A673 (cell line): ENCODE results near the gene GSTK1.

Experiments
- CTCF ChIP-seq: fragments of 300-800, 200-600 bp; sonication (generic); conservative IDR thresholded peaks from 2 replicates; pipeline ENCODE4 v1.5.1; 2017; ENCODE audit warnings: low read depth, mild to moderate bottlenecking, antibody characterized with exemption, low read length, moderate library complexity, mixed read lengths
- EZH2 ChIP-seq: fragments of 200-600 bp; sonication (generic); IDR thresholded peaks from 2 replicates; pipeline ENCODE4 v1.6.1; 2017; ENCODE audit warnings: borderline replicate concordance, low read depth, mild to moderate bottlenecking, mixed read lengths, antibody characterized with exemption, low read length; ENCODE audit not compliant: poor library complexity, severe bottlenecking

- TF ChIP-seq EZH2 (no peak), CTCF (peak; percentile 100)
Measured at GRCh38 chr7:143214789-143215679, 48.2 kb upstream of the GSTK1 start.
